K562 (cell line): Measurements from ENCODE around the gene METTL15. TPM values are rescaled to one million over a fixed set of nuclear protein-coding genes. Genes with fewer than 3 reads are reported as not detected.

Experiments used
- ATAC-seq: fragments of 200-7000 bp; cut with Tn5 transposase; 3 replicates; pipeline ENCODE4 v1.9.1; 2020; ENCODE audit warnings: moderate library complexity
- BruUV-seq: library from RNA; stranded (reverse); fragments of 400-500 nt; replicated peaks from 2 replicates; lab custom pipeline; 2021; lab: Mats Ljungman, UMichigan
- CTCF ChIA-PET: fragments of 300-600 bp; formaldehyde crosslinking; extraction: SDS; loops from one replicate; lab custom pipeline; 2021; ENCODE audit warnings: low intra/inter-chr PET ratio; lab: Yijun Ruan, JAX
- POLR2A ChIA-PET: fragments of 300-600, 350-650 bp; sonication (Branson Sonifier 250); formaldehyde crosslinking; extraction: SDS; loops from one replicate; lab custom pipeline; 2021; ENCODE audit warnings: antibody characterized with exemption, inconsistent platforms; lab: Yijun Ruan, JAX
- DNase-seq, 4 experiments: peaks; one replicate each; pipeline versions ENCODE4 v3.0.0 to v3.0.0-alpha.2; 2011 to 2018; ENCODE audit warnings: low spot score in 3 of 4, mixed read lengths in 3 of 4; ENCODE audit errors: extremely low read depth in 1 of 4
- FAIRE-seq: peaks from 2 replicates; lab custom pipeline; 2011; peaks lifted over from hg19 to GRCh38; lab: Jason Lieb, UNC
- H2AFZ ChIP-seq: 2 replicates; pipeline ENCODE4 v1.6.0; 2011; ENCODE audit warnings: low read depth, low read length, control low read depth, inconsistent platforms
- H3K27ac ChIP-seq: fragments of 200-600 bp; 3 replicates; pipeline ENCODE4 v1.8.0; 2011; ENCODE audit warnings: low read depth, mild to moderate bottlenecking, control low read depth, inconsistent platforms, low read length, moderate library complexity, mixed read lengths; ENCODE audit errors: extremely low read depth
- H3K27me3 ChIP-seq, 2 experiments: fragments of 300-600 bp in 1 of 2; 2 replicates in 1 of 2; 3 replicates in 1 of 2; pipeline versions ENCODE4 v1.6.0 to v1.8.0; 2011; ENCODE audit warnings: inconsistent platforms in 2 of 2, low read length in 2 of 2, mild to moderate bottlenecking in 1 of 2, mixed read lengths in 1 of 2, moderate library complexity in 1 of 2; ENCODE audit not compliant: control insufficient read depth in 2 of 2, insufficient read depth in 2 of 2
- H3K36me3 ChIP-seq: fragments of 300-600 bp; 3 replicates; pipeline ENCODE4 v1.8.0; 2011; ENCODE audit warnings: mild to moderate bottlenecking, low read length, inconsistent platforms; ENCODE audit not compliant: control insufficient read depth, insufficient read depth
- H3K4me1 ChIP-seq, 2 experiments: fragments of 200-600 bp in 1 of 2; replicated peaks in 1 of 2; 2 replicates in 1 of 2; 3 replicates in 1 of 2; pipeline versions ENCODE4 v1.5.1 to v1.8.0; 2011; ENCODE audit warnings: inconsistent platforms in 2 of 2, low read length in 2 of 2, mild to moderate bottlenecking in 1 of 2, mixed read lengths in 1 of 2, moderate library complexity in 1 of 2; ENCODE audit not compliant: control insufficient read depth in 2 of 2, insufficient read depth in 2 of 2
- H3K4me2 ChIP-seq: 2 replicates; pipeline ENCODE4 v1.6.1; 2011; ENCODE audit warnings: low read length, control low read depth, inconsistent platforms, mixed read lengths; ENCODE audit not compliant: insufficient read depth
- H3K4me3 ChIP-seq: fragments of 200-600 bp; sonication (generic), shearing (Covaris generic); 2 replicates; pipeline ENCODE4 v1.5.1; 2016; ENCODE audit warnings: control low read depth, inconsistent platforms
- H3K79me2 ChIP-seq: fragments of 200-600 bp; 3 replicates; pipeline ENCODE4 v1.8.0; 2011; ENCODE audit warnings: low read length, inconsistent platforms; ENCODE audit not compliant: control insufficient read depth, insufficient read depth
- H3K9ac ChIP-seq, 2 experiments: 2 replicates each; pipeline versions ENCODE4 v1.6.0 to v1.6.1; 2011; ENCODE audit warnings: low read depth in 2 of 2, low read length in 2 of 2, control low read depth in 1 of 2, inconsistent platforms in 1 of 2, mild to moderate bottlenecking in 1 of 2, mixed read lengths in 1 of 2; ENCODE audit not compliant: insufficient read depth in 1 of 2
- H3K9me1 ChIP-seq: one replicate; pipeline ENCODE4 v1.6.0; 2011; ENCODE audit warnings: inconsistent platforms, mild to moderate bottlenecking, low read length, moderate library complexity; ENCODE audit not compliant: control insufficient read depth, insufficient read depth
- H3K9me3 ChIP-seq: replicated peaks from 2 replicates; pipeline ENCODE4 v1.5.1; 2011; ENCODE audit warnings: low read depth, low read length, inconsistent platforms; ENCODE audit not compliant: control insufficient read depth, insufficient read depth
- H4K20me1 ChIP-seq: replicated peaks from 2 replicates; pipeline ENCODE4 v1.6.1; 2011; ENCODE audit warnings: low read length, inconsistent platforms, mixed read lengths; ENCODE audit not compliant: control insufficient read depth, insufficient read depth
- AFF4 ChIP-seq: sonication (generic); formaldehyde crosslinking; IDR thresholded peaks from 2 replicates; pipeline ENCODE4 v1.8.0; 2023; ENCODE audit warnings: mild to moderate bottlenecking, missing genetic modification reagents
- CHD1 ChIP-seq: fragments of 200-600 bp; sonication (generic); IDR thresholded peaks from one replicate; pipeline ENCODE4 v1.6.1; 2012; ENCODE audit warnings: mild to moderate bottlenecking, moderate library complexity, low read length, inconsistent platforms
- FOXM1 ChIP-seq, 2 experiments: fragments of 450-650 bp in 1 of 2; sonication (generic) in 1 of 2; formaldehyde crosslinking in 1 of 2; IDR thresholded peaks; 2 replicates each; pipeline versions ENCODE4 v1.6.1 to v1.9.0; 2017 to 2022; ENCODE audit warnings: low read depth in 2 of 2, mild to moderate bottlenecking in 2 of 2, missing genetic modification reagents in 1 of 2, moderate library complexity in 1 of 2
- HES1 ChIP-seq: fragments of 450-650 bp; IDR thresholded peaks from 2 replicates; pipeline ENCODE4 v1.6.1; 2016; ENCODE audit warnings: low read depth, mild to moderate bottlenecking, moderate library complexity
- NFIC ChIP-seq: fragments of 450-650 bp; IDR thresholded peaks from 2 replicates; pipeline ENCODE4 v1.6.1; 2017; ENCODE audit warnings: mild to moderate bottlenecking, inconsistent platforms
- PHF21A ChIP-seq: fragments of 450-650 bp; IDR thresholded peaks from 2 replicates; pipeline ENCODE4 v1.6.1; 2017; ENCODE audit warnings: low read depth, borderline replicate concordance
- RAD21 ChIP-seq, 2 experiments: fragments of 250-450 bp in 1 of 2; fragments of 450-650 bp in 1 of 2; sonication (Bioruptor Pico) in 1 of 2; formaldehyde crosslinking in 1 of 2; IDR thresholded peaks in 1 of 2; conservative IDR thresholded peaks in 1 of 2; 2 replicates each; pipeline versions ENCODE4 v1.4.0 to v1.8.0; 2020 to 2022; ENCODE audit warnings: mild to moderate bottlenecking in 2 of 2, moderate library complexity in 1 of 2
- SIN3A ChIP-seq, 2 experiments: fragments of 150-350 bp in 1 of 2; IDR thresholded peaks; 2 replicates each; pipeline ENCODE4 v1.6.1; 2011 to 2016; ENCODE audit warnings: borderline replicate concordance in 2 of 2, low read depth in 2 of 2, low read length in 2 of 2, mild to moderate bottlenecking in 2 of 2, moderate library complexity in 2 of 2; ENCODE audit not compliant: control insufficient read depth in 1 of 2
- SMARCC2 ChIP-seq: fragments of 450-650 bp; IDR thresholded peaks from 2 replicates; pipeline ENCODE4 v1.6.1; 2017; ENCODE audit warnings: antibody characterized with exemption, moderate library complexity, mild to moderate bottlenecking, low read depth
- TCF15 ChIP-seq: fragments of 250-450 bp; sonication (Bioruptor Pico); IDR thresholded peaks from 2 replicates; pipeline ENCODE4 v1.8.0; 2022; ENCODE audit warnings: moderate library complexity, mild to moderate bottlenecking, inconsistent platforms
- ZNF175 ChIP-seq: fragments of 200-800 bp; sonication (Bioruptor generic); IDR thresholded peaks from 2 replicates; pipeline ENCODE4 v1.6.1; 2016; ENCODE audit warnings: low read depth, mild to moderate bottlenecking, missing genetic modification characterization, missing compliant biosample characterization
- ZNF316 ChIP-seq: fragments of 450-650 bp; IDR thresholded peaks from 2 replicates; pipeline ENCODE4 v1.6.1; 2016
- ZNF764 ChIP-seq: fragments of 250-450 bp; sonication (Bioruptor Pico); IDR thresholded peaks from 2 replicates; pipeline ENCODE4 v1.4.0; 2020; ENCODE audit warnings: low read depth, mild to moderate bottlenecking, moderate library complexity
- ZNF778 ChIP-seq: fragments of 450-650 bp; formaldehyde crosslinking; IDR thresholded peaks from 2 replicates; pipeline ENCODE4 v1.4.0; 2020; ENCODE audit warnings: mild to moderate bottlenecking, moderate library complexity
- WGBS: fragments of 100-300 bp; shearing (Covaris generic); methylation state at CpG from one replicate; pipeline ENCODE4 v1.1.6; 2016; ENCODE audit warnings: low coverage, mixed read lengths; ENCODE audit not compliant: insufficient coverage; ENCODE audit errors: missing lambda C conversion rate; 5-methylcytosine and 5-hydroxymethylcytosine counted together
- in situ Hi-C: fragments of 300-500 bp; cut with MboI; formaldehyde crosslinking; loops from 4 replicates; pipeline ENCODE4 v1.15.0; 2018; ENCODE audit warnings: inconsistent platforms, mixed read lengths
- intact Hi-C: fragments of 100-400 bp; cut with micrococcal nuclease; formaldehyde crosslinking; loops from 2 replicates; pipeline ENCODE4 v1.14.2; 2022
- polyA plus RNA-seq, 8 experiments: library from polyadenylated mRNA; depleted of rRNA in 4 of 8; stranded (reverse) in 5 of 8; unstranded in 3 of 8; fragments of >200 nt; fragmentation: Nextera tagmentation in 2 of 8; fragmentation: Illumina TruSeq in 1 of 8; extraction: Ambion mirVana in 2 of 8; extraction: Trizol in 1 of 8; gene quantifications; 2 replicates each; pipeline versions ENCODE4 v1.2.1 to v1.2.3, GENCODE V29; 2011 to 2014; ENCODE audit warnings: inconsistent platforms in 1 of 8, missing spikeins in 1 of 8
- total RNA-seq, 7 experiments: library from RNA; depleted of rRNA in 6 of 7; stranded (reverse); fragments of >200 nt in 6 of 7; fragmentation: Illumina TruSeq in 2 of 7; extraction: Trizol in 2 of 7; gene quantifications; 2 replicates each; pipeline versions ENCODE4 v1.2.1 to v1.2.3, GENCODE V29; 2011 to 2021; ENCODE audit warnings: low replicate concordance in 1 of 7

METTL15 gene
- total and polyA plus RNA-seq, 9 of the 15 experiments (the other 6 are each of a cell fraction or from before 2014, with no cell fraction given), result 10.7 to 21.7 (median 15.9) TPM

- TF ChIP-seq HES1 (no peak), ZNF175 (CRISPR knock-in tag) (no peak), FOXM1 (IDR thresholded peaks at IDR 0.05; ENCODE audit: low read depth) (no peak), FOXM1 (CRISPR knock-in tag; IDR thresholded peaks at IDR 0.05; ENCODE audit: low read depth) (no peak), PHF21A (no peak), ZNF764 (CRISPR knock-in tag) (no peak)
Observed at GRCh38 chr11:28106353-28107043, 1.7 kb upstream of the METTL15 start (continued).

GRCh38 chr11:28107191-28107749 lies 918 bp upstream of the METTL15 start:
- peak overlapping the region; percentile 98 for H3K4me2 ChIP-seq
- DNase-seq (peak in 3 of 4 experiments; percentile 12 to 61 (median 20)), FAIRE-seq (no peak), ATAC-seq (peak; percentile 32)
- H2AFZ ChIP-seq, result peak overlapping the region; percentile 82
- H3K27me3 ChIP-seq, result no peaks in the 10 kb centered on the region
- ChIA-PET CTCF (no interaction called here), POLR2A (interaction anchor here (0.6 to 2.8 kb wide), 7 partner anchors 9 to 45 kb away, joined by 3 to 21 read pairs (median 3); no protein-coding TSS in a partner anchor)
- no TSS peak for BruUV-seq
- no peaks in the 10 kb centered on the region for H3K9me1 ChIP-seq
- H3K9me3 ChIP-seq, result no peaks in the 10 kb centered on the region
- intact Hi-C loops (no loop called here), in situ Hi-C loops (no loop called here)
- peaks cover 0 to 4% of the 10 kb centered on the region in 2 experiments; a peak in 4 of 5 replicates for H3K4me1 ChIP-seq
- H3K36me3 ChIP-seq, result peaks cover 5% of the 10 kb centered on the region; the same call in 1 of the 3 replicates
- peaks cover 98% of the 10 kb centered on the region for H3K79me2 ChIP-seq
- 0% methylated on average over 11 of the region's 11 CpGs for WGBS
- H4K20me1 ChIP-seq, result no peaks in the 10 kb centered on the region
- H3K4me3 ChIP-seq, result peak overlapping the region; percentile 78
- H3K27ac ChIP-seq, result peak overlapping the region; percentile 97
- H3K9ac ChIP-seq, result peak overlapping the region; percentile 90 to 98
- no peak for TF ChIP-seq TCF15 (CRISPR knock-in tag)
- 0 out of 2 replicates have a peak, but pooled peaks have one; percentile 39 for TF ChIP-seq ZNF778 (CRISPR knock-in tag)
- TF ChIP-seq RAD21 (CRISPR knock-in tag; conservative IDR thresholded peaks at IDR 0.05 in 1 of 2, IDR thresholded peaks at IDR 0.05 in 1 of 2), result no peak
- TF ChIP-seq SMARCC2, result 0 out of 2 replicates have a peak, but pooled peaks have one; percentile 28
- 0 out of 4 replicates have a peak, but pooled peaks of 1 of the 2 experiments have one; percentile 18 for TF ChIP-seq SIN3A (IDR thresholded peaks at IDR 0.05; ENCODE audit: borderline replicate concordance in 2 of 2, control insufficient read depth in 1 of 2, low read depth in 2 of 2, low read length in 2 of 2)
- peak; percentile 65; the same call in 1 of the 2 replicates for TF ChIP-seq AFF4 (CRISPR knock-in tag)
- peak; percentile 40; the same call in 1 of the 2 replicates for TF ChIP-seq ZNF316
- peak; percentile 37 for TF ChIP-seq CHD1
- no peak for TF ChIP-seq NFIC
